DMS 273 treated with DMSO at 0.1 percent for 48 hours (cell line): Measurements from ENCODE around the gene MITF.
"Not testable (repeated sequence)": the region's sequence is repeated elsewhere in the genome, so short reads cannot be mapped to it uniquely, and the experiment has no call there.

Experiments
- DNase-seq: peaks from one replicate; lab custom pipeline; 2025; lab: John Stamatoyannopoulos, UW

MITF gene

GRCh38 chr3:69915726-69916125, 176.5 kb downstream of the MITF start:
- DNase-seq, result no peak

- DNase-seq, result not testable (repeated sequence)
Measured at GRCh38 chr3:69920009-69920408, 180.7 kb downstream of the MITF start.

- no peak for DNase-seq
Measured at GRCh38 chr3:69921651-69922050, 182.4 kb downstream of the MITF start.

DNA sequence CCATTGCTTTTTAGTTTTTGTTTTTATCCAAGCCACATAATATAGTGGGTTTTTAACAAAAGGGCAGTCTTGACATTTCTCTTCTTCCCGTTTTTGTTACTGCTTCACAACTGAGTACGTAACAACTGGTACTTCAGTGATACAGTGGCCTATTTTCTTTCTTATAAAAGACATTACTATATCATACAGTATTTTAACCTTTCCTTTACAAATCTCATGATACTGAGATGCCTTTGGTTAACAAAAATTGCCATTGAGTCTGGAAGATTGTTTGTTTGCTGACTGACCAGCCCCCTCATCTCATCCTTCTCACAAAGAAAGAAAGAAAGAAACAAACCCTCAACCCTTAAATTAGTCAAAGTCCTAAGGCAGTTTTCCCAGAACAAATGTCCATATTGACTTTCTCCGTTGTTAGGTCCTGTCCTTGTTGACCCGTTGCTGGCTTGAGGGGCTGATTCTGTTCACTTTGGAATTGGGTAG, 183.3 kb downstream of the MITF start:
- DNase-seq, result no peak

GRCh38 chr3:69925506-69925905, 186.2 kb downstream of the MITF start:
- DNase-seq, result no peak

- no peak for DNase-seq
Measured at GRCh38 chr3:69926385-69926784, 187.1 kb downstream of the MITF start.

GRCh38 chr3:69927571-69927970, 188.3 kb downstream of the MITF start:
- DNase-seq, result no peak

- DNase-seq, result no peak
Measured at GRCh38 chr3:69929019-69929418, 189.8 kb downstream of the MITF start.

GRCh38 chr3:69930564-69930963, 191.3 kb downstream of the MITF start:
- DNase-seq, result no peak

DNA sequence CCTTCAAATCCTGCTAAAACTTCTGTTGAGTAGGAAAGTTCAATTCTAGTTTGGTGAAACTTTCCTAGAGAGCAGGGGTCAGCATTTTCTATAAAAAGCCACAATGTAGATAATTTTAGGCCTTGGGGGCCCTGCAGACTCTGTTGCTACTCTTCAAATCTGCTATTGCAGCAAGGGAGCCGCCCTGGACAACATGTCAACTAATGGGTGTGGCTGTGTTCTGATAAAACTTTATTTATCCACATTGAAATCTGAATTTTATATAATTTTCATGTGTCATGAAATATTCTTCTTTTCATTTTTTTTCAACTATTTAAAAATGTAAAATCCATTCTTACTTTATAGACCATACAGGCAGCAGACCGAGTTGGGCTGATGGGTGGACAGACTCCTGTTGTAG, 192.8 kb downstream of the MITF start:
- DNase-seq, result no peak

DNA sequence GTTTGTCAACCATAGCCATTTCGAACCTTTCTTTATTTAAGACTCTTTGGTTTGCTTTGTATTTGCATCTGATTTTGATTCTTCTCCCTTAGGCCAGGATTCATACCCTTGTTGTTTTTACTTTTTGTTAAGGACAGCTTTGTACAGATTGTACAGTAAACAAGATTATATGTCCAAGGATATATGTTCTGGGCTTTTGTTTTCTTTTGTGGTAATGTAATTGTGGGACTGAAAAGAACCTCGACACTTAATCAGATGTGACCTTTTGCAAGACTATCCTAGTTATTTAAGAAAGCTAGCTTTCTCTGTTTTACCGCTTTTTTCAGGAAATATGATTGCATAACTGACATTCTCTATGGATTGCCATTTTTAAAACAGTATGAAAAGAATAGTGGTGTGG, 193.2 kb downstream of the MITF start:
- DNase-seq, result no peak

DNA sequence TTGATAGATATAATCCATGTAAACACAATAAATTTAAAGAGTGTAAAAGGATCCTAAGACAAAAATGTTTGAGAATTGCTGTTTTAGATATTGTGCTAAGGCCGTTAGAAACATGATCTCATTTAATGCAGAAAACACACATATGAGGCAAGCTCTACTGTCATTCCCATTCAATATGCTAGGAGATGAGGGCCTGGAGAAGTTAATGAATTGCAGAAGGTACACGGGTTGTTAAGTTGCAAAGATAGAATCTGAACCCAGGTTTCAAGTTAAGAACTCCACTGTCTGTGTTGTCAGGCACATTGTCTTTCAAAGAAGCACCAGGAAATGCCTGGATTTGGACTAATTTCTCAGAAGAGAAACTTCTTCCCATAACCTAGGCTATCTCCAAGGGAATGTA, 195.1 kb downstream of the MITF start:
- no peak for DNase-seq

- DNase-seq, result no peak
Measured at GRCh38 chr3:69936266-69936665, 197.0 kb downstream of the MITF start.

DNA sequence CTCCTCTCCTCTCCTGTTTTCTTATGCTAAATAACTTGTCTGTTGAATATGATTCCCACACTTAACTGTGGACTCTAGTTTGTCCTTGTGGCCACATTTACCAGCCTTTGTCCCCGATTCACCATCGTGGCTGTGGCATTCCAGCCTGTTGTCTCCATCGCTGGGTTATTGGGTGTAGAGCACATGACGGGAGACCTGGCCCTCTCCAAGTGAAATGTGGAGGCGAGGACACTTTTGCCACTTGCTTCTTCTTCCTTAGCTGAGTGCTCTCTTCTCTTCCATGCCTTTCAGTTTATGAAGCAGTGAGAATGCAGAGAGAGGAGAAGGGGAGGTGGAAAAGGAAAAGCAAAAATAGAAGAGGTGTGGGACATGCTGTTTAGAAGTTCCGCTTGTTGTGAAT, 198.8 kb downstream of the MITF start:
- DNase-seq, result no peak

DNA sequence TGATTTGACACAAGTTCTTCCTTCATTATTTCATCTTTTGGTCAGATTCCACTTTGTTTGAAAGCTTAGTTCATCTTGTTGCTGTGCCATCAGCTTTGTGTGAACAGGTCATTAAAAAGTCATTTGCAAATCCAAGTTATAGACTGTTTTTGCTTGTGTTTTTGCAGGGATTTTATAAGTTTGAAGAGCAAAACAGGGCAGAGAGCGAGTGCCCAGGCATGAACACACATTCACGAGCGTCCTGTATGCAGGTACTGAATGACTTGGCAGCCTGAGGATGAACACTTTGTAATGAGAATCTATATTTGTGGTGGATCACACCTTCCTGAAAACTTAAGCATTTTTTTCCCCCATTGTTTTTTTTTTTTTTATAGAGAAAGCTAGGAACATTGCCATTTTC, 199.7 kb downstream of the MITF start:
- DNase-seq, result no peak

- no peak for DNase-seq
Measured at GRCh38 chr3:69941037-69941436, 201.8 kb downstream of the MITF start.

GRCh38 chr3:69941439-69942176, 202.3 kb downstream of the MITF start:
- no peak for DNase-seq

DNA sequence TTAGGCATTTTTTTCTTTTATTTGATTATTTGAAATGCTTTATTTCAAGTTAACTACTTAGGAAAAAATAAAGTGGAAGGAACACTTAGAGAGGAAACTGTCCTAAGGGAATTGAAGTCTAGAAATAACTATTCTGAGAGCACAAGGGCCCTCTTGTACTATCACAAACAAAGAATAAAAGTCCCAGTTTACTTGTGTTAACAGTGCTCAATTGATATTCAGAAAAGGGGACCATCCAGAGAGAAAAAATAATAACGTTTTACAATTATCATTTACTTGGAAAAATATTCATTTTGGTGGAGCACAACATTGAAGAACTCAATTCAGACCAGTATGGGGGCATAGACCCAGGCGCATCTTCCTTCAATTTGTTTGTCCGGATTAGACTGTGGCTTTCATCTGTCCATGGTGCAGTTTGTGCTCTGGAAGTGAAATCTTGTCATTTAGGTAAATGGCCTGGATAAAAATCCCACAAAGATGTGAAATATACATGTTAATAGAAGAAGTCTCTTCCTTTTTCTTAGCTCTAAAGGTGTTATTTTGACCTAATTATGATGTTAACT, 205.7 kb downstream of the MITF start:
- no peak for DNase-seq

GRCh38 chr3:69948246-69948862, 209.1 kb downstream of the MITF start:
- DNase-seq, result no peak

DNA sequence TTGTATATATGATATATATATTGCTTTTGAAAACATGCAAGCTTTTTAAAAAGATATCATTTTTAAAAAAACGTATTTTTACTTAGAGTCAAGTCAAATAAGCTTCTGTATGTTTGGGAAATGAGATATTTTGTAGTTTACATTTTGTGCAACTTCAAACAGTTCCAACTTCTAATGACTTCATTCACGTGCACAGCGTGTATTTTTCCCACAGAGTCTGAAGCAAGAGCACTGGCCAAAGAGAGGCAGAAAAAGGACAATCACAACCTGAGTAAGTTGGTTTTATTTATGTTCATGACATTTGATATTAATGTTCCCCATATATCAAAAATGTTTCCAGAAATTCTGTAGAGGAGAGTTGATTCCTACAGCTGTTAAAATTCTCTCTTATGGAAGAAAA, 212.4 kb downstream of the MITF start:
- DNase-seq, result no peak

- no peak for DNase-seq
Measured at GRCh38 chr3:69959581-69959980, 220.3 kb downstream of the MITF start.

DNA sequence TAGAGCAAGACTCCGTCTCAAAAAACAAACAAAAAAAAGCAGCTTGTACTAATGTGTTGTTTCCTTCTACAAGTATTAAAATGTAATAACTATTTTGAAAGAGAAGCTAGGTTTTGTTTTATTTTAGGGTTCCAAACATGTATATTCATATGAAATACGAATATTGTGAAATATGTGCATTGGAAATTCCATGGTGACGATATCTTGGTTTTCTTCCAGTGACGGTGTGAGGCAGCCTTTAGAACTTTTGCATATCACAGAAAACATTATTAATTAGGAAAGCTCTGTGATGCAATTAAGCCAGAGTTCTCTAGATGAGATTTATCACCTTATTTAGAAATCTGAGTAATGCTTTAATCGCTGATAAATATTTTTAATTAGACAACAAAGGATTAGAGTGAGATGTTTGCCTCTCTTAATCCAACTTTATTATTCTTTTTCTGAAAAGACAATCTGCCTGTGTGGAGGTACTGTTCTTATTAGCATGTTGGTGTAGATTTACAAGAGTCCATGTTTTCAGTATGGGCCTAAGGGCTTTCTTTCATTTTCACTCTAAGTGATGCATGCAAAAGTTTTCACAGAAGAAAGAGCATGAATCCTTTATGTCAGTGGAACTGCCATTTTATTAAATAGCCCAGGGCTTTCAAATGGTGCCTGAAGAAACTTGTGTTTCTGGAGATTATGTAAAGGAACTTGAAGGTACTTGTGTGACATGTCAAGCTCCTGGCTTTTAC, 222.6 kb downstream of the MITF start:
- no peak for DNase-seq

GRCh38 chr3:69963643-69964042, 224.4 kb downstream of the MITF start:
- DNase-seq, result no peak
